HL-60/S4 treated with retinoic acid at 250 ng/mL for 4 days and 3 days (cell line): ENCODE measurements around the gene TIAM2.
"Not testable (repeated sequence)": the region's sequence is repeated elsewhere in the genome, so short reads cannot be mapped to it uniquely, and the experiment has no call there.

Experiments
- in situ Hi-C: fragments of 300-500 bp; cut with MboI; formaldehyde crosslinking; loops from 2 replicates; pipeline ENCODE4 v1.7.0; 2022; ENCODE audit warnings: low sequenced_read_pairs

Gene TIAM2

GRCh38 chr6:154989448-154989847 lies 5.7 kb upstream of the TIAM2 start:
- in situ Hi-C loops: no loop called here

DNA sequence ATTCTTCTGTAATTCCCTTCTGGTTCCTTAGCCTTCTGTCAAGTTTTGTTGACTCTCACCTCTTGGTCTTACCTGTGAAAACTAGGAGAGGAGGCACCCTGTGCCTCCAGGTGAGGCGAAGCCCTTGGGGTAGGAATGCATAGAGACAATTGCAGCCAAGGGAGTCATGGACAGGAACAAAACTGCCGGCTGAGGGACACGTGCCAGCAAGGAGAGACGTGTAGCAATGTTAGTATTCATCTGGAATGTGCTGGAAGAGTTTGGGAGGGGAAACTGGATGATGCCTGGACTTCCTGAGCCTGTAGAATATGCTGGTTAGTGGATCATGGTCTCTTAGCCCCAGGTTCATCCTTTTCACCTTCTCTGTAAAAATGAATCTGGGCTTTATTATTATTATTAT lies 3.9 kb upstream of the TIAM2 start:
- in situ Hi-C loops: no loop called here

DNA sequence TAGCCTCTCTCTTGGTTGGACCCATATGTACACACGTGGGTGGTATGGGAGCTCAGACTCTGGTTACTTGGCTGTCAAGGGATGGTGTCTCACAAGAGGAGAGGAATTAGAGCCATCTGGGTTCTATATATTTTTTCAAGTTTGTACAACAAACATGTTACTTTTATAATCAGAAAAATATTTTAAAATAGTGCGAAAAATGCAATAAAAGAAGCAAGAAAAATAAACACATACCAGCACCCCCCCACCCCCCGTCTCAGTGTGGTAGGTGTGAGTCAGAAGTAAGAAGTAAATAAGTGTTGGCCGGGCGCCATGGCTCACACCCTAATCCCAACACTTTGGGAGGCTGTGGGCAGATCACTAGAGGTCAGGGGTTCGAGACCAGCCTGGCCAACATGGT lies 2.1 kb upstream of the TIAM2 start:
- in situ Hi-C loops: no loop called here

DNA sequence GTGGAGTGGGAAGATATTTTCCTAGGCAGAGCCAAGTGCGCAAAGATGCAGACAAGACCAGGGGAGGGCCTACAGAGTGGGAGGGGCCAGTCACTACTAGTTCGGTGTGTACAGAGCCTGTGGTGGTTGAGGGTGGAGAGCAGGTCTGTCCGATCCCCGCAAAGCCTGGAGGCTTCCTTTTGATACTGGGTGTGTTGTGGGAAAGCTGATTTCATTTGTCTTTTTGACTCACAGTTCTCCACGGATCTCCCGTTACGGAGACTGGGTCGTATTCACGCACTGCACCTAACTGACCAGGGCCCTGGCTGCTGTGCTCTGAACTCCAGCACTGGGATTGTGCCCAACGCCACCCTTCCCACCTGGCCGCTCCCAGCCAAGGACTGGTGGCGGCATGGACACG lies 1.4 kb upstream of the TIAM2 start:
- in situ Hi-C loops: no loop called here

DNA sequence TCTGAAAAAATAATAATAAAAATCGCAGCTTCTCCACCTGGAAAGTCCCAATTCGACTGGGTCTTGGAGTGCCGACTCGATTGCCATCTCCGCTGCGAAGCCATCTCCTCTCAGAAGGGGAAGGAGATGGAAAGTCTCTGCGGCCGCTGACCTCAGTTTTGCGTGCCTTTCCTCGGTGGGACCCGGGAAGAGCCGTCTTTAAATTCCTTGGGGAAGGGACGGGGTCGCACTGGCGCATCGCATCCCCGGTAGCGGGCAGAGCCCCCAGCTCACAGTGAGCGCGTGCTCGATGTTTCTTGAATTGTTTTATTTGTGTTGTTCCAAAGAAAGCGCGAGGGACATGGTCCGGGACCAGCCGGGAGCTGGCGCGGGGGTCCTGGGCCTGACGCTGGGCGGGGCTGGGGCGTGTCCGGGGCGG lies 270 bp upstream of the TIAM2 start:
- in situ Hi-C loops: no loop called here

GRCh38 chr6:154996016-154996590 lies 988 bp downstream of the TIAM2 start:
- in situ Hi-C loops: no loop called here

- in situ Hi-C loops: no loop called here
Measured at GRCh38 chr6:154996841-154997311, 1.8 kb downstream of the TIAM2 start.

DNA sequence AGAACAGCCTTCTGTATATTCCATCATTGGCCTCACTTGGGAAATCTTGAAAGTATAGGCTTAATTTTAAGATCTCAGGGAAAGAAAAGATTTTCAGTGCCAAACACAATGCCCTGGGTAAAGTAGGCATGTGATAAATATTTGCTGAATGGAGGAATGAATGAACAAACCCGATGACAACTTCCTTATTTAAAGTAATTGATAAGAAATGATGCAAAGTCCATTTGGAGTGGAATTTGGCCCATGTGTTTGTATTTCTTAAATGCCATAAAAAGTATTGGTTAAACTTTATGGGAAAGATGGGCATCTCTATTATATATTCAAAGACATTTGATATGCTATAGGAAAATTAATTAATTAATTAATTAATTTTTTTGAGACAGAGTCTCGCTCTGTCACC lies 3.7 kb downstream of the TIAM2 start:
- in situ Hi-C loops: no loop called here

- in situ Hi-C loops: no loop called here
Measured at GRCh38 chr6:155001482-155001881, 6.4 kb downstream of the TIAM2 start.

- in situ Hi-C loops: no loop called here
Measured at GRCh38 chr6:155001934-155002333, 6.8 kb downstream of the TIAM2 start.

GRCh38 chr6:155003476-155003875 lies 8.4 kb downstream of the TIAM2 start:
- in situ Hi-C loops: no loop called here

DNA sequence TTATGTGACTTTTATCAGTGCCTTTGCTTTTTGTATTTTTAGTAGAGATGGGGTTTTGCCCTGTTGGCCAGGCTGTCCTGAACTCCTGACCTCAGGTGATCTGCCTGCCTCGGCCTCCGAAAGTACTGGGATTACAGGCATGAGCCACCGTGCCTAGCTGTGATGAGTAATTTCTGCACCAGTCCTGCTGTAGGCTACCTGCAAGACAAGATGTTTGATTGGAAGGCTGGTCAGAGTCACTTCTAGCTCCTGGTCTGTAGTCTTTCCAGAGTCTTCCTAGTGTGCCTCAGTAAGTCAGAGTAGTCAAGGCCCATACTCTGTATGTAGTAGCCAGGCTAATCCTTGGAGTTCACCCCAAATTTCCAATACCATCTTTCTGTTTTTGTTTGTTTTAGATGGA lies 8.9 kb downstream of the TIAM2 start:
- in situ Hi-C loops: no loop called here

- in situ Hi-C loops: no loop called here
Measured at GRCh38 chr6:155004576-155005372, 9.7 kb downstream of the TIAM2 start.

DNA sequence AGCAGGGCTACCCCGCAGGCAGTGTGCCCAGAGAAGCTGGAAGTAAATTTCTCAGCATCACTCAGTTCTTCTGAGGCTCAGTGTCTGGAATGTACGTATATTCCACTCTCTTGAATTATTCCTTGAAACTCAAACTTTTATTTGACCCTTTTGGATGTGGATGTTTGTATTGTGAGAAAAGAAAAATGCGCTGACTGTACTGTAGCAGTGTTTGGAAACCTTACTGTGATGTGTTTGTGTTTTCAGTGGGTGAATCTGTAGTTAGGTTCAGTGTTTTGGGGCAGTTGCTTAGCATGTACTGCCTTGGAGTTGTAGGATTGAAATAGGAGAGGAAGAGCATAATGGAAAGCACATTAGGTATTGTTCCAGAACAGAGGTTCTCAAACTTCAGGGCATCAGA lies 13.5 kb downstream of the TIAM2 start:
- in situ Hi-C loops: no loop called here

DNA sequence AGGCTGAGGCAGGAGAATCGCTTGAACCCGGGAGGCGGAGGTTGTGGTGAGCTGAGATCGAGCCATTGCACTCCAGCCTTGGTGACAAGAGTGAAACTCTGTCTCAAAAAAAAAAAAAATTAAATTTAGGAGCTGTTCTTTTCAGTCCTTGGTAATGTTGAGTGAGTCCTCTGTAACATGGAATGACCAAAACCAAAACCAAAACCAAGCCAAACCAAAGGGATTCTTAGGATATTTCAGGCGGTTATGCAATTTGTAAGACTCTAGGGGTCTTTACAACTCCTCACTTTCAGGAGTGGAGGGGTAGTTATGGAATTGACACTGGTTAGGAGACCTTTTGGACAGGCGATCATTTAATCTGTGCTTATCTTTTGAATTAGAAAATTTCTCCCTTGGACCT lies 15.8 kb downstream of the TIAM2 start:
- in situ Hi-C loops: no loop called here

GRCh38 chr6:155011809-155012291 lies 16.7 kb downstream of the TIAM2 start:
- in situ Hi-C loops: no loop called here

DNA sequence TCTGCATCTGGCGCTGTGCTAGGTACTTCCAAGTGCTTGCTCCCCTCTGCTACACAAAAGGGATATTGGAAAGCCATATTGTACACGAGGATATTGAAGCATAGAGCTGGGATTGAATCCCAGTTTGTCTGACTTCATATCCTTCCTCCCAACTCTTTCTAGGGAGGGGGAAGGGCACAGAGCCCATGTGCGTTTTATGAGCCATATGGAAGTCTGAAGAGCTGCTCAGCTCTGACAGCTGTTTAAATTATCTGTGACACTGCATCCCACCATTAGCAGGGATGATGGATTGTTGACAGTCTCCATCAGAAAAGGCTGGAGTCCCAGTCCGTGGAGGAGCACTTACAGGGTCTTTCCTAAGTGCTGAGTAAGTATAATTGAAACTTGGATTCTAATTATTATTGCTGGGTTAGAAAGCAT lies 18.4 kb downstream of the TIAM2 start:
- in situ Hi-C loops: no loop called here

DNA sequence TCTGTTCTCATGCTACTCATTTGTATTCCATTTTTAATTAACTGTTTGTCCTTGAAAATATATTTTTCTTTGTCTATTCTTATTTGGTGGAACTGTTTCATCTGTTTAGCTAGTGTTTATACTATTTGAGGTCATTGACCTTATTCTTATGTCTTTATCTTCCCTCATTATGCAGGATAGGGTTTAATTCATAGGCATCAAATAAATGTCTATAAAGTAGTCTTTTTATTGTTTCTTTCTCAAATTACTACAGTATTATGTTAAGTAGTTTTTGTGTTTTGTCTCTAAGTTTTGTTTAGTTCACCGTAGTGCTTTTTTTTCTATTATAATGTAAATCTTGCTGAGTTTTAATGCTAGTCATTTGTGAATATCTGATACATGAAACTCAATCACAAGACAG lies 19.0 kb downstream of the TIAM2 start:
- in situ Hi-C loops: no loop called here

DNA sequence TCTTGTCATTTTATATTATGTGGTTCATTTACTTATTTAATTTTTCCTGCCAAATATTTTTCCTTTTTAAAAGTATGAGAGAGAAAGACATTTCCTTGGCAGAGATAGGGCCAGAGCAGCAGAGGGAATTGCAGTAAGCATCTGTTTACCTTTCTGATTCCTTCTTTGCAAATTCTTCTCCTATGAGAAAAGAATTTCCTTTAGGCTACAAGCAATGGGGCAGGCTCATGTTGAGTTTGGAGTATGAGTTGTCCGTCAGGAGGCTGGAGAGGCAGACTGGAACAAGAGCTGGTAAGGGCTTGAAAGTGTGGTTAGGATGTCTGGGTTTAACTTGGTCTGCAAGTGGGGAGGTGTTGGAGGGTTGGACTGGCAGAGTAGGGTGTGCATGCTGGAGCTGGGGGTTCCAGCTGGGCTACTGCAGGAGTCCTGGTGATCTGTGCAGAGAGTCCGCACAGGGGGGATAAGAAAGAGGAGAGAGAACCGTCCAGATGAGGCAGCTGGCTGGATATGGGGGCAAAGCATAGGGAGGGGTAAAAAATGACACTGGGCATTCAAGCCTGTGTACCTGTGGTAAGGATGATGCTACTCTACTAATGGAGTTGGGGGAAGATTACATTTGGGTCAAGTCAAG lies 19.7 kb downstream of the TIAM2 start:
- in situ Hi-C loops: no loop called here

GRCh38 chr6:155018415-155018814 lies 23.3 kb downstream of the TIAM2 start:
- in situ Hi-C loops: not testable (repeated sequence)

DNA sequence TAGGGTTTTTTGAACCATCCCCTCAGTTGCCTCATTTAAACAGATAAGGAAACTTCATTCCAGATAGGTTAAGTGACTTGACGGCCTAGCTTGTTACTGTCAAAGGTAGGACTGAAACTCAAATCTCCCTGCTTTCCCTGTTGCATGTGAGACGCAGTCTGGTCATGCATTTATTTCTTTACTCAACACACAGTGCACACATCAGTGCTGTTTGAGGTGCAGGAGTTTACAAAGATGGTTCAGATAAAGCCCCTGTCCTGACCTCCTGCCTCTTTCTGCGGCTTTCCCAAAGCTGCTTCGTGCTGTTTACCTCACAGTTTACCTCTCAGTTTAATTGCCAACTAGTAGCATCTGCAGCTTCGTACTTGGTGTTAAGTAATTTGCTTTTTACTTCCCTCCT lies 26.6 kb downstream of the TIAM2 start:
- in situ Hi-C loops: no loop called here

- in situ Hi-C loops: no loop called here
Measured at GRCh38 chr6:155022721-155023120, 27.6 kb downstream of the TIAM2 start.
